ENCODE data around the gene LILRB5.

- TF ChIP-seq POLR2A (IDR thresholded peaks at IDR 0.05; ENCODE audit: control extremely low read depth in 1 of 2, low read depth in 2 of 2, low read length in 2 of 2): peak in 1 of 2 experiments; percentile 20; a peak in 1 of 3 replicates
- TF ChIP-seq CEBPB (IDR thresholded peaks at IDR 0.05; ENCODE audit: low read depth, low read length): no peak
- no peak for TF ChIP-seq JUN (IDR thresholded peaks at IDR 0.05; ENCODE audit: low read depth, low read length)
These were observed 50.3 kb downstream of the LILRB5 start for GRCh38 chr19:54206831-54207177.

Measured in H1 (cell line).